T-helper 17 cell (primary cell): ENCODE results near the gene KIFC1. TPM values are rescaled to one million over a fixed set of nuclear protein-coding genes. Genes with fewer than 3 reads are reported as not detected.
A peak's percentile ranks its signal among the peaks of the same experiment; 100 is the strongest.

Source experiments
- ATAC-seq: fragments of 150-1000 bp; cut with Tn5 transposase; 2 replicates; pipeline ENCODE4 v1.10.0; 2021; ENCODE audit warnings: mild to moderate bottlenecking, moderate library complexity
- DNase-seq, 3 donors: peaks; one replicate each; pipeline versions ENCODE4 v3.0.0 to v3.0.0-alpha.2; 2020 to 2021
- H3K9me3 ChIP-seq: one replicate; pipeline ENCODE4 v1.7.0; 2013; ENCODE audit warnings: low read length, mild to moderate bottlenecking; ENCODE audit not compliant: control insufficient read depth, poor library complexity, severe bottlenecking
- H3K27ac Mint-ChIP-seq: one replicate; pipeline ENCODE4 v1.8.0; 2022; ENCODE audit warnings: mild to moderate bottlenecking, moderate library complexity, mixed read lengths
- H3K27me3 Mint-ChIP-seq: one replicate; pipeline ENCODE4 v1.8.0; 2022; ENCODE audit warnings: mixed read lengths
- H3K36me3 Mint-ChIP-seq: one replicate; pipeline ENCODE4 v1.8.0; 2022; ENCODE audit warnings: low read depth, mixed read lengths
- H3K4me1 Mint-ChIP-seq: one replicate; pipeline ENCODE4 v1.8.0; 2022; ENCODE audit warnings: mild to moderate bottlenecking, mixed read lengths
- H3K4me3 Mint-ChIP-seq: one replicate; pipeline ENCODE4 v1.8.0; 2022; ENCODE audit warnings: mild to moderate bottlenecking, moderate library complexity, mixed read lengths
- total RNA-seq, 4 donors: library from RNA in 2 of 4; stranded (reverse) in 2 of 4; gene quantifications; one replicate each; pipeline ENCODE4 v1.2.3 and lab custom pipeline; 2022 to 2026

The KIFC1 gene
- total RNA-seq, 2 donors from 2014 or later, result 1.3 to 3.7 TPM

GRCh38 chr6:33417903-33418689 lies 26.5 kb downstream of the KIFC1 start, which contains the start of gene CUTA:
TSS of gene CUTA (minus strand) at chr6:33418107. CDS start at chr6:33418000, 107 bp downstream.
- H3K27me3 Mint-ChIP-seq, result no peaks in the 10 kb centered on the region
- peak within 1 kb of the TSS; percentile 97 for H3K4me3 Mint-ChIP-seq
- H3K27ac Mint-ChIP-seq, result peak within 1 kb of the TSS; percentile 100
- DNase-seq, result peak; percentile 97 to 99 (median 97)
- no peaks in the 10 kb centered on the region for H3K9me3 ChIP-seq
- H3K36me3 Mint-ChIP-seq, result peaks cover 9% of the 10 kb centered on the region
- H3K4me1 Mint-ChIP-seq, result peaks cover 77% of the 10 kb centered on the region
- peak; percentile 84 for ATAC-seq

DNA sequence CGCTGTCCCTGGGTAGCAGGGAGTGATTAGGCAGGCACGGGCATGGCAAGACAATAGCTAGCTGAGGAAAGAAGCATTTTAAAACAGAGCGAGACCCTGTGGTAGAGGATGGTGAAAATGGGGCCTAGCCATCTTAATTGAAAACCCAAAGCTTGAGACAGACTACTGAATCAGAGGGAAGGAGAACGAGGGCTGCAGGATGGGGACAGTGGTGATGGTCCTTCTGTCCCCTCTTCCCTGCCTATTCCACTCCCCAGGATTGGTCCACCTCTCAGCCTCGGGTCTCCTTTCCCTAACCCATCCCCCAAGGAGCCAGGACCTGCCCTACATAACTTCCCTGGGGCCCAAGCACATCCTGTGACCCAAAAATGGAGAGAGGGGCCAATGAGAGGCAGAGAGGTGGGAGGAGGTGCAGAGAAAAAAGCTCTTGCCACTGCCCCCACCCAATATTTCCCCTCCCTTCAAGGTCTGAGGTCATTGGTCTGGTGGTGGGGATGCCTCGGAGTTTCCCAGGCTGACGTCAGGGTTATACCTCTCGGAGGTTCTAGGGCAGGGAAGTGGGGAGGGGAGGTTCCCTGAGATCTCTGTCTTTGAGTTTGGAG lies 27.2 kb downstream of the KIFC1 start:
- Mint-ChIP-seq H3K27me3 (no peaks in the 10 kb centered on the region), H3K4me1 (peaks cover 73% of the 10 kb centered on the region), H3K27ac (peak overlapping the region; percentile 100), H3K4me3 (peak overlapping the region; percentile 97), H3K36me3 (peaks cover 6% of the 10 kb centered on the region)
- peak; percentile 62 to 78 (median 69) for DNase-seq
- H3K9me3 ChIP-seq, result no peaks in the 10 kb centered on the region
- peak; percentile 40 for ATAC-seq

DNA sequence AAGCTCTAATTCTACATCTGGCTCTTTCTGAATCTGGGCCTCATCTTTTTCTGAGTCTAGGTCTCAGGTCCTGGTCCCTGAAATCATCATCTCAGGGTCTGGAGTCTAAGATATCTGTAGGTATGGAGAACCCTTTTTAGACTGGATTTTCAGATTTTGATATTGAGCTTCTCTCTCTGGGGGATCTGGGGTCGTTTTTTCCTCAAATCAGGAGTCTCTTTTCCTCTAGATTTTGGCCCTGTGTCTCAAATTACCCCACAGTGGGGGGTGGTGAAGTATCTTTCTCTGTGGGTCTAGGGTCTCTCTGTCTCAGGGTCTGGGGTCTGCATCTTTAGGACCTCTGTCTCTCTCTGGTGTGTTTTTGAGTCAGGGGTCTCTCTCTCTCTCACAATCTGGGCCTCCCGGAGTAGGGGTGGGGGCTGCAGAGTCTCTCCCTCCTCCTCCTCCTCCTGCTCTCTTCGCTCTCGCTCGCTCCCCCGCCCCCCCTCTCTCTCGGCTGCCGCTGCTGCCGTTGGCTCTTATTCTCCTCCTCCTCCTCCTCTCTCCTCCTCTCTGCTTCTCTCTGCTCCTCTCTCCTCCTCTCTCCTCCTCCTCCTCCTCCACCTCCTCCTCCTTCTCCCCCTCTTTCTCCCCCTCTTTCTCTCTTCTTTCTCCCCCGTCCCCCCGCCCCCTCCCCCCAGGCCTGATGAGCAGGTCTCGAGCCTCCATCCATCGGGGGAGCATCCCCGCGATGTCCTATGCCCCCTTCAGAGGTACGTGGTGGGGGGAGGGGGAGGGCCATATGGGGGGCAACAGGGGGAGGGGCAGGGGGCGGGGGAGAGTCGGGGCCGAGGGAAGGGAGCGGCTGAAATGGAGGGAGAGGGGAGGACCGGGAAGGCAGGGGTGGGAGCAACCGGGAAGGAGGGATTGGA lies 28.2 kb downstream of the KIFC1 start, which contains the start of gene SYNGAP1:
Gene SYNGAP1 (plus strand): TSS at position 486 of the 911 bp plus-strand sequence. CDS start 200 bp downstream, at position 686.
- Mint-ChIP-seq H3K4me3 (peak within 1 kb of the TSS; percentile 97), H3K27ac (peak within 1 kb of the TSS; percentile 100), H3K36me3 (peaks cover 3% of the 10 kb centered on the region), H3K27me3 (no peaks in the 10 kb centered on the region), H3K4me1 (peaks cover 74% of the 10 kb centered on the region)
- peak in 1 of 3 donors; percentile 29 for DNase-seq
- H3K9me3 ChIP-seq, result no peaks in the 10 kb centered on the region
- ATAC-seq, result no peak

GRCh38 chr6:33420491-33421343 lies 29.1 kb downstream of the KIFC1 start:
- ATAC-seq (no peak), DNase-seq (no peak)
- Mint-ChIP-seq H3K4me1 (peaks cover 76% of the 10 kb centered on the region), H3K4me3 (peak overlapping the region; percentile 97), H3K27me3 (no peaks in the 10 kb centered on the region), H3K36me3 (peaks cover 4% of the 10 kb centered on the region), H3K27ac (peak overlapping the region; percentile 100)
- H3K9me3 ChIP-seq, result no peaks in the 10 kb centered on the region

GRCh38 chr6:33421344-33421643 lies 29.7 kb downstream of the KIFC1 start:
- ATAC-seq (no peak), DNase-seq (no peak)
- peak overlapping the region; percentile 97 for H3K4me3 Mint-ChIP-seq
- H3K9me3 ChIP-seq, result no peaks in the 10 kb centered on the region
- H3K36me3 Mint-ChIP-seq, result peaks cover 4% of the 10 kb centered on the region
- H3K27ac Mint-ChIP-seq, result peak overlapping the region; percentile 100
- H3K27me3 Mint-ChIP-seq, result no peaks in the 10 kb centered on the region
- peaks cover 74% of the 10 kb centered on the region for H3K4me1 Mint-ChIP-seq

DNA sequence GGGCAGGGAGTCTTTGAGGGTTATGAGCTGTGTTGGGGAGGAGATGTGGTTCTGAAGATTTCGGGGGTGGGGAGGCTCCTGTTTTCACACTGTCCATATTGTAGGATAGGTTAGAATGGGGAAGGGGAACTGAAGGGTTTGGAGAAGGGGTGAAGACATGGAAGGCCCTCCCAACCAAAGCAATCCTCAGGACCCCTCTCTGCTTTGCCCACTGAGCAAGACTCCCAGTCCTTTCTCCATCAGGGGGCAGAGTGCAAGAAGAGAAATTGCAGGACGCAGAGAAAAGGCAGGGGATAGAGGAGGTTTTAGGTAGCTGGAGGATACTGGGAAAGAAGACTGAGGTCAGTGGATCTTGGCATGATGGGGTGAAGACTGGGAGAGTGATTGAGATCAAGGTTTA lies 32.2 kb downstream of the KIFC1 start:
- peak overlapping the region; percentile 100 for H3K27ac Mint-ChIP-seq
- H3K4me1 Mint-ChIP-seq, result peaks cover 72% of the 10 kb centered on the region
- H3K36me3 Mint-ChIP-seq, result peaks cover 4% of the 10 kb centered on the region
- no peaks in the 10 kb centered on the region for H3K9me3 ChIP-seq
- DNase-seq, result no peak
- H3K27me3 Mint-ChIP-seq, result no peaks in the 10 kb centered on the region
- H3K4me3 Mint-ChIP-seq, result peak overlapping the region; percentile 99
- no peak for ATAC-seq

DNA sequence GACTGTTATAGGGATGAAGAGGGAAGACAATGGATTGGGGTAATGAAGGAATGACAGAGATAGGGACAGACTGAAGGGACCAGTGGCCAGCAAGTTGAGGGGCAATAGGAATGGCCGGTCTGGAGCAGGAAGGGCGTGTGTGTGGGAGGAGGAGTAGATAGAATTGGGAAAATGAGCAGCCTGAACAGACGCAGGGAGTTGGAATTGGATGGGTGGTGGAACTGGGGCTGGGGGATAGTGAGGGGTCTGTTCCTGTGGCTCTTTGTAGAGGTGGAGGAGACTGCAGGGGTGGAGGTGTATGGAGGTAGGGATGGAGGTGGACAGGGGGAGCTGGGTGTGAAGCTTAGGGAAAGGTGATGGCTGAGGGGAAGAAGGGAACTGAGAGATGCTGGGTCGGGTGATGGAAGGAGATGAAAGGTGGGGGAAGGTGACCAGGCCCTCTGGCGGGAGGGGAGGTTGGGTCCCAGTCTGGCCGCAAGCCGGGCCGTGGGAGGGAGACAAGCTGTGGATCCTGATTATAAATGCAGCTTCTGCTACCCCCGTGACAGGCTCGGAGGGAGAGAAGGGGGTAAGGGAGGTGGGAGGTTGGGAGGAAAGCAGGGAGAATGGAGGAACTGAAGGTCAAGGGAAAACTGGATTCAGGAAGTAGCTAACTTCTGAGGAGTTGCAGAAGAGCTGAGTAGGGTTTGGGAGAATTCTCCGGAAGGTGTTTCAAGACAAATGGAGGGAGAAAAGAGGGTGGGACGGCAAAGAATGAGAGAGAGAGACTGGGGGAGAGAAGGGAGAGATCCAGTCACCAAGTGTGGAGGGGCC lies 33.4 kb downstream of the KIFC1 start:
- ATAC-seq, result no peak
- H3K9me3 ChIP-seq, result no peaks in the 10 kb centered on the region
- Mint-ChIP-seq H3K36me3 (peaks cover 4% of the 10 kb centered on the region), H3K4me3 (peak overlapping the region; percentile 99), H3K27me3 (no peaks in the 10 kb centered on the region), H3K27ac (peak overlapping the region; percentile 100), H3K4me1 (peaks cover 74% of the 10 kb centered on the region)
- no peak for DNase-seq

DNA sequence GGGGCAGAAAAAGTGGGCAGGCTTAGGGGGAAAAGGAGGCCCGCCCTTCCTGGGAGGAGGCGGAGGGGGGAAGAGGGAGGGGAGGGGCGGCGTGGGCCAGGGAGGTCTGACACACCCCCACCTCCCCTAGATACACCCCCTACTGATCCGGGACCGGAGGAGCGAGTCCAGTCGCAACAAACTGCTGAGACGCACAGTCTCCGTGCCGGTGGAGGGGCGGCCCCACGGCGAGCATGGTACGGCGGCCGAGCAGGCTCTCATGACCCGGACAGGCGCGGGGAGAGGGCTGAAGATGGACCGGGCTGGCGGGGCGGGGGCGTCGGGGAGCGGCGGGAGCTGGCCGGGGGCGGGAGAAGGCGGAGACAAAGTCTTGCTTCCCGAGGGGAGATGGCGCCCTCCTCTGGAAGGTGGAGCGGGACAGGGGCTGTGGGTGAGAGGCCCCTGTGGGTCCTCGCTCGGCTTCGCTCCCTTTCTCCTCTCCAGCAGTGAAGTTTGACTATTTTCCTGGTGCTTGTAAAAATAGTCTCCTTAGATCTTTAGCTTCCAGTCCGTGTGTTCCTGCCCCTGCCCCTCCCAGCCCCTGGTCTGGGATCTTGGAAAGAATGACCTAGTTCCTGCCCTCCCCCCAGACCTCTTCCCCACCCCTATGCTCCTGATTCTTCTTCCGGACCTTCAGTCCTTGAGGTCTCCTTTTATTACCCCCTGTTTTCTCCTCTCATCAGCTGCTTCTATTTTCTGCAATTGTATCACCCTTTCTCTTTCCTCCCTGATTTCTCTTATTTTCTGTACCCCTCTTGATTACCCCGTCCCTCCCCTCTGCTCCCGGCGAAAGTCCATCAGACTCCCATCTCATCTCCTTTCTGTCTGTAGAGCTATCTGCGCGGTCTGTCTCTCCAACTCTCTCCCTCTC lies 34.3 kb downstream of the KIFC1 start:
- Mint-ChIP-seq H3K4me1 (peaks cover 80% of the 10 kb centered on the region), H3K4me3 (peak overlapping the region; percentile 99), H3K27ac (peak overlapping the region; percentile 100), H3K27me3 (no peaks in the 10 kb centered on the region), H3K36me3 (peaks cover 4% of the 10 kb centered on the region)
- ATAC-seq, result peak; percentile 67
- H3K9me3 ChIP-seq, result no peaks in the 10 kb centered on the region
- DNase-seq, result peak; percentile 74 to 82 (median 79)

GRCh38 chr6:33426590-33427511 lies 35.2 kb downstream of the KIFC1 start:
- peak; percentile 31 for ATAC-seq
- peaks cover 4% of the 10 kb centered on the region for H3K36me3 Mint-ChIP-seq
- peaks cover 77% of the 10 kb centered on the region for H3K4me1 Mint-ChIP-seq
- peak in 2 of 3 donors; percentile 32 to 58 for DNase-seq
- H3K27ac Mint-ChIP-seq, result peak overlapping the region; percentile 100
- H3K4me3 Mint-ChIP-seq, result peak overlapping the region; percentile 99
- no peaks in the 10 kb centered on the region for H3K27me3 Mint-ChIP-seq
- no peaks in the 10 kb centered on the region for H3K9me3 ChIP-seq

- peaks cover 4% of the 10 kb centered on the region for H3K36me3 Mint-ChIP-seq
- peak overlapping the region; percentile 100 for H3K27ac Mint-ChIP-seq
- ATAC-seq, result peak; percentile 8
- H3K4me1 Mint-ChIP-seq, result peaks cover 79% of the 10 kb centered on the region
- peak; percentile 54 to 70 (median 68) for DNase-seq
- H3K27me3 Mint-ChIP-seq, result no peaks in the 10 kb centered on the region
- H3K4me3 Mint-ChIP-seq, result peak overlapping the region; percentile 99
- no peaks in the 10 kb centered on the region for H3K9me3 ChIP-seq
Observed at GRCh38 chr6:33427585-33428223, 36.1 kb downstream of the KIFC1 start.
